ENCODE measurements around the gene TCFL5. TPM values are rescaled to one million over a fixed set of nuclear protein-coding genes. Genes with fewer than 3 reads are reported as not detected.

TCFL5 gene
- total and polyA plus RNA-seq, 2 experiments from 2014 or later: 1.7 to 18.5 TPM

DNA sequence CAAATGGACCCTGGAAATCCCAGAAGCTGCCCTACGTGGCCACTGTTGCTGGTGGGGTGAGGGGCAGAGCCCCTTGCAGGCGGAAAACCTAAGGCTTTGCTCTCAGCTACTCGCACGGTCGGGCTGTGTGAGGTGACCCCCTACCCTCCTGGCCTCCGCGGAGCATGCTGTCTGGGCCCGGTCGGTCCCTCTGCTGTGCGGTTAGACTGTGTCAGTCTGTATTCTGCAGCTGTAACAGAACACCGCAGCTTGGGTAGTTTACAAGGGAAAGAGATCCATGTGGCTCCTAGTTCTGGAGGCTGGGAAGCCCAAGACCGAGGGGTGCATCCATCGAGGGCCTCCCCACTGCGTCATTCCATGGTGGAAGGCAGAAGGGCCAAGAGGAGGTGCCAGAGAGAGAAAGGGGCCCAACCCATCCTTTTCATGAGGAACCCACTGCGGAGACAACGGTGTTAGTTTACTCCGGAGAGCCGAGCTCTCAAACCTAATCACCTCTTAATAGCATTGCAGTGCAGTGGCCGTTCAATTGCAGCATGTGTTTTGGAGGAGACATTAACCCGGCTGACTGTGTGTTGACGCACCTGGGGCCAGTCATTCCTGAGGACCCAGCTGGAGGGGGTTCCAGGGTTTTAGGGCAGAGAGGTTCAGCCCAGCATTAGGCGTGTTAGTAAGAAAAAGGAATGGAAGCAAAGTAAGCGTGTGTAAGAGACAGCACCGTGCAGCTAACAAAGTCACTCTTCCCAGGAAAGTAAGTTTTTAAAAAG lies 26.5 kb downstream of the TCFL5 start:
- DNase-seq: no peak
- WGBS, 2 experiments (ENCODE audit: low coverage in 1 of 2, low lambda C conversion rate in 2 of 2, missing lambda C conversion rate in 2 of 2): 81 to 84% methylated on average over 24 of the region's 24 CpGs
- Histone ChIP-seq H4K20me1 (ENCODE audit: insufficient read depth) (no peaks in the 10 kb centered on the region), H3K9me3 (ENCODE audit: low read depth) (no peaks in the 10 kb centered on the region), H3K4me1 (ENCODE audit: insufficient read depth) (no peaks in the 10 kb centered on the region), H3K9me2 (ENCODE audit: insufficient read depth) (no peaks in the 10 kb centered on the region), H3K79me2 (ENCODE audit: insufficient read depth) (no peaks in the 10 kb centered on the region), H3K4me3 (no peak overlapping the region), H3K27me3 (replicated peaks; ENCODE audit: insufficient read depth) (no peaks in the 10 kb centered on the region), H3F3A (ENCODE audit: insufficient read depth) (no peaks in the 10 kb centered on the region), H3K9ac (no peak overlapping the region), H2AFZ (no peak overlapping the region), H3K27ac (no peak overlapping the region), H3K36me3 (ENCODE audit: low read depth) (no peaks in the 10 kb centered on the region), H3K4me2 (ENCODE audit: unreplicated experiment) (no peak overlapping the region)
- in situ Hi-C loops (cut with MboI): no loop called here
- TF ChIP-seq EZH2phosphoT487 (IDR thresholded peaks at IDR 0.05; ENCODE audit: insufficient read depth, low read depth) (no peak), EZH2 (IDR thresholded peaks at IDR 0.05; ENCODE audit: insufficient read depth, poor library complexity, severe bottlenecking) (no peak)

GRCh38 chr20:62832951-62833391 lies 28.7 kb downstream of the TCFL5 start:
- Histone ChIP-seq H3K9me2 (ENCODE audit: insufficient read depth) (no peaks in the 10 kb centered on the region), H3K27me3 (replicated peaks; ENCODE audit: insufficient read depth) (no peaks in the 10 kb centered on the region), H4K20me1 (ENCODE audit: insufficient read depth) (no peaks in the 10 kb centered on the region), H3K4me1 (ENCODE audit: insufficient read depth) (no peaks in the 10 kb centered on the region), H2AFZ (no peak overlapping the region), H3K27ac (no peak overlapping the region), H3K9ac (no peak overlapping the region), H3F3A (ENCODE audit: insufficient read depth) (no peaks in the 10 kb centered on the region), H3K9me3 (ENCODE audit: low read depth) (no peaks in the 10 kb centered on the region), H3K79me2 (ENCODE audit: insufficient read depth) (no peaks in the 10 kb centered on the region), H3K36me3 (ENCODE audit: low read depth) (no peaks in the 10 kb centered on the region), H3K4me2 (ENCODE audit: unreplicated experiment) (no peak overlapping the region), H3K4me3 (no peak overlapping the region)
- in situ Hi-C loops (cut with MboI): no loop called here
- no peak for DNase-seq
- WGBS, 2 experiments (ENCODE audit: low coverage in 1 of 2, low lambda C conversion rate in 2 of 2, missing lambda C conversion rate in 2 of 2): 75 to 80% methylated on average over 14 of the region's 14 CpGs
- TF ChIP-seq EZH2 (IDR thresholded peaks at IDR 0.05; ENCODE audit: insufficient read depth, poor library complexity, severe bottlenecking): no peak
- no peak for TF ChIP-seq EZH2phosphoT487 (IDR thresholded peaks at IDR 0.05; ENCODE audit: insufficient read depth, low read depth)

GRCh38 chr20:62832212-62832922 lies 29.3 kb downstream of the TCFL5 start:
- no peak overlapping the region for H2AFZ ChIP-seq
- H3K9ac ChIP-seq: no peak overlapping the region
- H4K20me1 ChIP-seq (ENCODE audit: insufficient read depth): no peaks in the 10 kb centered on the region
- no peak for TF ChIP-seq EZH2 (IDR thresholded peaks at IDR 0.05; ENCODE audit: insufficient read depth, poor library complexity, severe bottlenecking)
- no peak for TF ChIP-seq EZH2phosphoT487 (IDR thresholded peaks at IDR 0.05; ENCODE audit: insufficient read depth, low read depth)
- no peaks in the 10 kb centered on the region for H3F3A ChIP-seq (ENCODE audit: insufficient read depth)
- no peaks in the 10 kb centered on the region for H3K27me3 ChIP-seq (replicated peaks; ENCODE audit: insufficient read depth)
- H3K9me2 ChIP-seq (ENCODE audit: insufficient read depth): no peaks in the 10 kb centered on the region
- no peaks in the 10 kb centered on the region for H3K79me2 ChIP-seq (ENCODE audit: insufficient read depth)
- H3K4me2 ChIP-seq (ENCODE audit: unreplicated experiment): no peak overlapping the region
- 13 to 15% methylated on average over 22 of the region's 22 CpGs for WGBS, 2 experiments (ENCODE audit: low coverage in 1 of 2, low lambda C conversion rate in 2 of 2, missing lambda C conversion rate in 2 of 2)
- no peaks in the 10 kb centered on the region for H3K36me3 ChIP-seq (ENCODE audit: low read depth)
- DNase-seq: peak; percentile 21
- no peaks in the 10 kb centered on the region for H3K9me3 ChIP-seq (ENCODE audit: low read depth)
- H3K27ac ChIP-seq: no peak overlapping the region
- H3K4me3 ChIP-seq: no peak overlapping the region
- in situ Hi-C loops (cut with MboI): no loop called here
- H3K4me1 ChIP-seq (ENCODE audit: insufficient read depth): no peaks in the 10 kb centered on the region

GRCh38 chr20:62831854-62832211 lies 29.8 kb downstream of the TCFL5 start:
- Histone ChIP-seq H3F3A (ENCODE audit: insufficient read depth) (no peaks in the 10 kb centered on the region), H3K4me1 (ENCODE audit: insufficient read depth) (no peaks in the 10 kb centered on the region), H3K9ac (no peak overlapping the region), H3K4me3 (no peak overlapping the region), H3K27me3 (replicated peaks; ENCODE audit: insufficient read depth) (no peaks in the 10 kb centered on the region), H3K27ac (no peak overlapping the region), H3K79me2 (ENCODE audit: insufficient read depth) (no peaks in the 10 kb centered on the region), H3K4me2 (ENCODE audit: unreplicated experiment) (no peak overlapping the region), H4K20me1 (ENCODE audit: insufficient read depth) (no peaks in the 10 kb centered on the region), H3K9me3 (ENCODE audit: low read depth) (no peaks in the 10 kb centered on the region), H2AFZ (no peak overlapping the region), H3K36me3 (ENCODE audit: low read depth) (no peaks in the 10 kb centered on the region), H3K9me2 (ENCODE audit: insufficient read depth) (no peaks in the 10 kb centered on the region)
- in situ Hi-C loops (cut with MboI): no loop called here
- DNase-seq: no peak
- 66 to 78% methylated on average over 10 of the region's 10 CpGs for WGBS, 2 experiments (ENCODE audit: low coverage in 1 of 2, low lambda C conversion rate in 2 of 2, missing lambda C conversion rate in 2 of 2)
- TF ChIP-seq EZH2 (IDR thresholded peaks at IDR 0.05; ENCODE audit: insufficient read depth, poor library complexity, severe bottlenecking) (no peak), EZH2phosphoT487 (IDR thresholded peaks at IDR 0.05; ENCODE audit: insufficient read depth, low read depth) (no peak)

All from GM23248 (cell line).